ENCODE data around the gene SCRN2.
A peak's percentile ranks its signal among the peaks of the same experiment; 100 is the strongest.

SCRN2 gene

DNA sequence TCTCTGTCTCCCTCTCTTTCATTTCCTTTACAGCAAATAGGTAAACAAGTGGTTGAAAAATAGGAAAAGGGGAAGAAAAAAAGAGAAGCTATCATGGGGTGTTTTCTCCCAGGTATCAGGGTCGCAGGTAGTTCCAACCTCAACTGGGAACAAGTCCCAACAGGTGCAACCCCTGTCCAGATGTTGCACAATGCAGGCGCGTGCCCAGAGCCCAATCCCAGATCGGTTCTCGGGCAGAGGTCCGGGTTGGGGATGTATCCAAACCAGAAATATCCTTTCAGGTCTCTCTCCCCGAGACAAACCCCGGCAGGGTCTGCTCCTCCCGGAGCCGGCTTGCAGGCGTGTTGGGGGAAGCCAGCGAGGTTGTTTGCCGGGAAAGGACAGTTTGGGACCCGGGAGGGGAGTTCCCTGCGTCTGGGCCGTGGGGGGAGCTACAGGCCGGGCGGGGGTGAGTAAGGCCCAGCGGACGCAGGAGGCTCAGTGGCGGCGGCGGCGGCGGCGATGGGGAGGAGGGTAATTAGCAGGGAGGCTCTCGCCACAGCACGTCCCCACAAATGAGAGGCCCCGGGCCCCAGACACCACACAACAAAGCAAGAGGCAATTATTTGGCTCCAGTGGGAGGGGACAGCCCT lies 31.1 kb upstream of the SCRN2 start:
- DNase-seq (ENCODE audit: low read depth), result no peak

DNA sequence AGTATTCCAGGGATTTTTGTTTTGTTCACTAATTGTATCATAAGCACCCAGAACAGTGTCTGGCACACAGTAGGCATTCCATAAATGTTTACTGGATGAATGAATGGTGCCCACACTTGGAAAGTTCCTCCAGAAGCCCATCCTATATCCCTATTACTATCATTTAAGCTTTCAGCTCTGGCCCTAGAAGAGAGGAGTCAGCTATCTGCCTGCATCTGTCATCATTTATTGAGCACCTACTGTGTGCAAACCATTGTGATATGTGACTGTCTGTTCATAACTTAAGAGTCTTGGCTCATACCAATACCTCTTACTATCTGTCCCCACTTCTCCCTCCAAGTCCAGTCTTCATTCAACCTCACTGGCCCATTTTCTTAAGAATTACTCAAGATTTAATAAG lies 30.0 kb upstream of the SCRN2 start:
- DNase-seq (ENCODE audit: low read depth), result no peak

GRCh38 chr17:47870056-47870455 lies 29.0 kb upstream of the SCRN2 start:
- no peak for DNase-seq (ENCODE audit: low read depth)

DNA sequence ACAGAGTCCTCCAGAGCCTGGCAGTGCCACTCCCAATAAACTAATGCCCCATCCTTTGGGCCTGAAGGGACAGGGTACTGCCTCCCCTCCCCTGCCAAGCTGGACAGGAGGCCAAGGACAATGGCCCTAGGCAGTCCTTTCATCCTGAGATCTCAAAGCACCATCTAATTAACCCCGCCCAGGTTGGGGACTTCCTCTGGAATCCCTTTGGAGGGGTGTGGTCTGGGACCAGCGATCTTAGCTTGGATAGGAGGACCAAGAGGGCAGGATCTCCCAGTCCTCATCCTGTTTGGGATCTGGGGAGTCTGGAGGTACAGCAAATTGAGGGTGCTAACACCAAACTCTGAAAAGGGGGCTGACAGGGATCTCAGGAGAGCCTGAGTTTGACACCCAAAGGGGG lies 28.0 kb upstream of the SCRN2 start:
- DNase-seq (ENCODE audit: low read depth), result no peak

DNA sequence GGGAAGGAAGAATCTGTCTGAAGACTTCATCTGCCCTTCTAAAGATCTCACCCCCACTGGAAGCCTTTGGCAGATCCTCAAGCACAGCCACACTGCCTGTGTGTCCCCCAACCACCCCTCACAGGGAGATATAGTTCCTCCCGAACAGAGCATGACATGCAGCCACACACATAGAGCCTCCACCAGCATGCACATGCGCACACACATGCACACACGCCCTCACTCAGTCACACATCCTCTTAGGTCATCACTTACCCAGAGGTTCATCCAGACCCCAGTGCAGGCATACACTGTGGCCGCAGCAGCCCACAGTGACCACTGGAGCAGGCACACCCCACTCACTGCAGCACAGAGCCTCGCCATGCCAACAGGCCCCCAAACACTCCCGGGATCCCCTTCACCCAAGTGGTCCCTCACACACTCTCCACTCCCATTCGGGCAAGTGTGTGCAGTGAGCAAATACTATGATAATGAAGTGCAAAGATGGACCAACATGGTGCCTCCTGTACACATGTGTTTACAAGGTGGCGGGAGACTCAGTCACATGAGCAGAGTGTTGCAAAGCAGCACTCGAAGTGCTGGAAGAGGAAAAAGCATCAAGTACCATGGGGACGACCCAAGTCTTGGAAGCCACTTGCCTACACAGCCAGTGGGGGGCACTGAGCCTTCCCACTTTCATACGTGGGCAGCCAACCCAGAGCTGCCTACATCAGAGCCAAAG lies 26.9 kb upstream of the SCRN2 start:
- DNase-seq (ENCODE audit: low read depth), result no peak

- no peak for DNase-seq (ENCODE audit: low read depth)
Measured at GRCh38 chr17:47866941-47867340, 25.9 kb upstream of the SCRN2 start.

- DNase-seq (ENCODE audit: low read depth), result no peak
Measured at GRCh38 chr17:47864791-47865216, 23.7 kb upstream of the SCRN2 start.

- no peak for DNase-seq (ENCODE audit: low read depth)
Measured at GRCh38 chr17:47862621-47863440, 21.8 kb upstream of the SCRN2 start.

GRCh38 chr17:47860386-47860785 lies 19.3 kb upstream of the SCRN2 start:
- no peak for DNase-seq (ENCODE audit: low read depth)

DNA sequence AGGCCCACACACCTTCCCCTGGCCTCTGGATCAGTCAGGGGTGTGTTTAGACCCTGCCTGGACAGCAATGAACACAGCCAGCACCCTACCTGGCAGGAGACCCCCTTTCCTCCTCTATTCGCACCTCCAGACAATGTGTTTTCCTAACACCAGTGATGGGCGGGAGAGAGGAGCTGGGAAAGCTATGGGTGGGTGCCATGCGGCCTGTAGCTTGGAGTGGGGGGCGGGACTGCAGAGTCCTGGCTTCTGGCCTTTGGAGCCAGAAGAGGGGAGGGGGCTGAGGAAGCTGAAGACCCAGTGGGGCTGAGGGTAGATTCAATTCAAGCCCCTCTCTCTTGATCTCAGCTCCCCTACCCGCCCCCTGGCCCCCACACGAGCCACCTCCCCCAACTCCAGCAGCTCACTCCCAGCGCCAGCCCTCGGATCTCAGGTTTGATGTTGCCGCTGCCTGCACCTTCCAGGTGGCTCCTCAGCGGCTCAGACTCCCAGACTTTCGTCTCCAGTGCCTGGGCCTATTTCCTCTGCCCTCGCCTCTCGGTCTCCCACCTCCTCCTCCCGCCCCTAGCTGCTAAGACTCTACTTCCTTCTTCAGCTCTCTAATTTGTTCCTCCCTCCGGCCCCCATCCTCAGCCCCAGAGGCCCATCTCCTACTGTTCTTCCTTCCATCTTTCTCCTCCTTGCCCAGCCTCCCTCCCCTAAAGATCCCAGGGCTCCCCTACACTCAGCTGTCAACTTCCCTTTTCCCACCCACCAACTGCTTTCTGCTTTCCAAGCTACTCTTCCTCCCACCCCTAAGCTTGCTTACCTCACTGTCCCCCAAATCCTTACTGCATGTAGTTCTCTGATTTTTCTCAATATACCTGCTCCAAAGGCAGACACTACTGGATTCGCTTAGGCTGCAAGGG lies 16.7 kb upstream of the SCRN2 start:
- DNase-seq (ENCODE audit: low read depth), result no peak

- no peak for DNase-seq (ENCODE audit: low read depth)
Measured at GRCh38 chr17:47856830-47857229, 15.8 kb upstream of the SCRN2 start.

- no peak for DNase-seq (ENCODE audit: low read depth)
Measured at GRCh38 chr17:47855737-47856136, 14.7 kb upstream of the SCRN2 start.

DNA sequence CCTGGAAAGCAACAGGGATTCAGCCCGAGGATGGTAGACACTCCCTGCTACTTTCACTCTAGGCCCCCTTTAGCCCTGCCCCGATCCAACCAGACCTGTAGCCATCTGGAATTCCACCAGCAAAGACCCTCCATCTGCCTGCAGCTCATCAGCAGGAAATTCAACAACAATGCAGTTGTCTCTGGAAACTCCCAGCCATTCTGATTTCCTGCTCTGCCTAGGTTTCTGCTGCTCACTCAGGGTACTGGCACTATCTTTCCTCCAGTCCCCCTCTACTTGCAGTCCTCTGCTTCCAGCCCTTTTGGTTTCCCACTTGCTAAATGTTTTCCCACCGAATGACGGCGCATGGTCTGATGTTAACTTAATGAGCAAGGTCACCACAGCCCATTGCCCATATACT lies 12.5 kb upstream of the SCRN2 start:
- DNase-seq (ENCODE audit: low read depth), result no peak

DNA sequence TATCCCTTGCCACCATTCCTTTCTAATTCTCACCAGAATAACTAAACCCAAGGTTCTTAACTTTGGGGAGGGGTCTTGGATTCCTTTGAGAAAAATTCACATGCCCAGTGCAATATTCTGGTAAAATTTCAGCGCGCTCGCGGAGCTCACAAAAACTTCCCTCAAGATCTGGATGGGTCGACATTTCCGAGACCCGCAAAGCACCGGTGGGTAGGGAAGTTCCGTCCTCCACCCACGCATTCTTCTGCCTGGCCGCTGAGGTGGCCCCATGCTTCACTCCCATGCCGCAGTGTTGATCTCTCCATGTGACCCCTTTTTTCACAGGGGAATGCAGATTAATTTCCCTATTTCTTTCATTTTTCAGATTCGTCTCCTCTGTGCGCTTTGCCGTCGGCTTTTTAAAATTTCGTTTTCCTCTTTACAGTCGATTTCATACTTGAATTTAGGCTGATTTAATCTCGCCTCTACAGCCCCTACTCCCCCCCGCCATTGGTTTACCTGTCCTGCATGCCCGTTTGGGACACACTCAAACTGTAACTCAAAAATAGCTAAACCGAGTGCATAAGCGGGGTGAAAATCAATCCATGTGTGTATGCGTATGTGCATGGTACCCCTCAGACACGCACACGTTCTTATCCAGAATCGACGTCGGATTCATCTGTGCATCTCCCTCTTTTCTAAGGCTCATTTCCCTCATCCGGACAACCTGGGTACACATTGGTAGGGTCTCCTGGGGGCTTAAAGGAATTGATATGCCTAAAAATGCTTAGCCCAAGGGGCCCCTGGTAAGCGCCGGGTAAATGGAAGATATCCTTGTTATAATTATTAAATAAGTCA lies 11.3 kb upstream of the SCRN2 start:
- DNase-seq (ENCODE audit: low read depth), result no peak

DNA sequence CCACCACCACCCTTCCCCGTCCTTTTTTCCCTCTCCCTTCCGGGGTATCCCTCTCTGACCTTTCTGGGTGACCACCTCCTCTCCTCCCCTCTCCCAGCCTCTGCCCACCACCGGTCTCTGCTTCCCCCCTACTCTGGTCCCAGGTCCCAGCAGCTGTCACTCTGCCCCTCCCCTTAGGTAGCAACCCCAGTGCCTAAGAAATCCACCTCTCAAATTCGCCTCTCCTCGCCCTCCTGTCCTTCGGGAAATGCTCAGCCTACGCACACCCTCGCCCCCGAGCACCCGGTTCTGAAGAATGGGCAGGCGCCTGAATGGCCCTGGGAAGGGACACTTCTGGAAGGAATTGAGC lies 10.7 kb upstream of the SCRN2 start:
- no peak for DNase-seq (ENCODE audit: low read depth)

- DNase-seq (ENCODE audit: low read depth), result peak; percentile 63
Measured at GRCh38 chr17:47850692-47851573, 9.9 kb upstream of the SCRN2 start, which contains the start of gene SP6. Gene SP6 (minus strand): TSS chr17:47851163. CDS start chr17:47848429, 2,734 bp downstream.

DNA sequence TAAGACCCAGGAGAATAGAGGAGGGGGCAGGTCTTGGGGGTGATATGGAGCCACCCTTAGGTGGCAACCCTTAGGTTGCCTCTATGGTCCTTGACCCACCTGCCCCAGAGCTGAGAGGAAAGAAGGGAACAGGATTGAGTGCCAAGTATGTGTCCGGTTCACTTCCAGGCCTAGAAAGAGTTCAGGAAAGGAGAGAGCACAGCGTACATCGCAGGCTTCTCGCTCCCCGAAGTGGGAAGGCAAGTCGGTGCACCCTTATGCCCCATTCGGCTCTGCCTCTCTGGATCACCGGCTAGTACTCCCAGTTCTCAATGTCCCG lies 9.3 kb upstream of the SCRN2 start:
- no peak for DNase-seq (ENCODE audit: low read depth)

- DNase-seq (ENCODE audit: low read depth), result no peak
Measured at GRCh38 chr17:47848198-47848513, 7.1 kb upstream of the SCRN2 start.

- no peak for DNase-seq (ENCODE audit: low read depth)
Measured at GRCh38 chr17:47847341-47848197, 6.5 kb upstream of the SCRN2 start.
